Duodenal mucosa (tissue), 2 donors: Measurements from ENCODE around the gene C5orf58.

Experiments used
- H3K27ac ChIP-seq: one replicate; pipeline ENCODE4 v1.7.0; 2013; ENCODE audit warnings: low read depth, low read length
- H3K27me3 ChIP-seq, 2 donors: one replicate each; pipeline ENCODE4 v1.7.0; 2013; ENCODE audit warnings: low read length in 2 of 2, control low read depth in 1 of 2; ENCODE audit not compliant: insufficient read depth in 2 of 2, control insufficient read depth in 1 of 2
- H3K36me3 ChIP-seq, 2 donors: one replicate each; pipeline ENCODE4 v1.7.0; 2013; ENCODE audit warnings: low read length in 2 of 2, control low read depth in 1 of 2; ENCODE audit not compliant: insufficient read depth in 2 of 2, control insufficient read depth in 1 of 2
- H3K4me1 ChIP-seq, 2 donors: one replicate each; pipeline ENCODE4 v1.7.0; 2013; ENCODE audit warnings: low read length in 2 of 2, control low read depth in 1 of 2; ENCODE audit not compliant: insufficient read depth in 2 of 2, control insufficient read depth in 1 of 2
- H3K4me3 ChIP-seq, 2 donors: one replicate each; pipeline ENCODE4 v1.7.0; 2013; ENCODE audit warnings: low read length in 2 of 2, low read depth in 1 of 2
- H3K9ac ChIP-seq, 2 donors: one replicate each; pipeline ENCODE4 v1.7.0; 2013; ENCODE audit warnings: low read length in 2 of 2, low read depth in 1 of 2
- H3K9me3 ChIP-seq, 2 donors: one replicate each; pipeline ENCODE4 v1.7.0; 2013; ENCODE audit warnings: low read length in 2 of 2, control low read depth in 1 of 2; ENCODE audit not compliant: control insufficient read depth in 1 of 2

The C5orf58 gene

GRCh38 chr5:170232786-170233185, at the start of gene C5orf58:
Gene C5orf58 (plus strand): TSS chr5:170232985. CDS start chr5:170234977, 1,992 bp downstream.
- H3K9me3 ChIP-seq = no peaks in the 10 kb centered on the region
- H3K4me1 ChIP-seq = no peaks in the 10 kb centered on the region
- H3K4me3 ChIP-seq = no peak within 1 kb of the TSS
- no peak within 1 kb of the TSS for H3K27ac ChIP-seq
- H3K9ac ChIP-seq = no peak within 1 kb of the TSS
- no peaks in the 10 kb centered on the region for H3K36me3 ChIP-seq
- H3K27me3 ChIP-seq = no peaks in the 10 kb centered on the region

- Histone ChIP-seq H3K9ac (no peak overlapping the region), H3K27ac (no peak overlapping the region), H3K4me1 (no peaks in the 10 kb centered on the region), H3K27me3 (no peaks in the 10 kb centered on the region), H3K36me3 (no peaks in the 10 kb centered on the region), H3K9me3 (no peaks in the 10 kb centered on the region), H3K4me3 (no peak overlapping the region)
Measured at GRCh38 chr5:170183816-170184687, 48.7 kb upstream of the C5orf58 start.

DNA sequence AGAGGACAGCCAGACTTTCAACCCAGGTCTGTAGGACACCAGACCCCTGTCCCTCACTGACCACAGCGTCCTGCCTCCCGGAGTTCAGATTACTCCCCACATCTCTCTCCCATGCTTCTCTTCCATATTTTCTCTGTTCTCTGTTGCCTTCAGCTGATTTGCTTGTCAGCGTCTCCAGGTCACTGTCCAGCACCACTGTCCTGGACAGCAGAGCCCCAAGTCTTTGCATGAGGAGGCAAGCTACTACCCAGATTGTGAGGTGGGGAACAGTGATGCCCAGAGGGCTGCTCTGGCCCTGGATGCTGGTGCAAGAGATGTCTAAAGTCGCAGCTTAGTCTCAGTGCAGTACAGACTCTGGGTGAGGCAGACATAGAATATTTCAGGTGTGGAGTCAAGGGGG, 48.0 kb upstream of the C5orf58 start:
- no peaks in the 10 kb centered on the region for H3K9me3 ChIP-seq
- no peaks in the 10 kb centered on the region for H3K4me1 ChIP-seq
- no peaks in the 10 kb centered on the region for H3K27me3 ChIP-seq
- H3K4me3 ChIP-seq = no peak overlapping the region
- no peaks in the 10 kb centered on the region for H3K36me3 ChIP-seq
- H3K27ac ChIP-seq = no peak overlapping the region
- no peak overlapping the region for H3K9ac ChIP-seq

DNA sequence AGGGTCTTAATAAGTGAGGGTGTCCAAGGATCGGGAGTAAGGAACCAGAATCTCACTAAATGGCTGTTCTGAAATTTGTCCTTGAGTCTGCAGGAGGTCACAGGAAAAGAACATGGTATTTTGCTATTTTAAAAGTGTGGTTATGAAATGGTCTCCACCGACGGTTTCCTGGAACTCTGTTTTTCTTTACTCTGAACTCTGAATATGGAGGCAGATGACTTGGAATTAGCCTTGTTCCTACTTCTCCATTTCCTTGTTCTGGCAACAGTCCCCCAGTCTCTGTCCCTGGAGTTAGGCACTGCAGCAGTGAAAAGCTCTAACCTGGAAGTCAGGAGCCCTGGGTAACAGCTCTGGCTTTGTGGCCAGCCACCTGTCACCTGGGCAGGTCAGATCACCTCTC, 46.6 kb upstream of the C5orf58 start:
- H3K36me3 ChIP-seq = no peaks in the 10 kb centered on the region

GRCh38 chr5:170186856-170187255, 45.9 kb upstream of the C5orf58 start:
- Histone ChIP-seq H3K4me3 (no peak overlapping the region), H3K36me3 (no peaks in the 10 kb centered on the region), H3K9ac (no peak overlapping the region), H3K27me3 (no peaks in the 10 kb centered on the region), H3K9me3 (no peaks in the 10 kb centered on the region), H3K27ac (no peak overlapping the region), H3K4me1 (no peaks in the 10 kb centered on the region)

More for the DNA sequence above, 46.6 kb upstream of the C5orf58 start:
- H3K4me3 ChIP-seq = no peak overlapping the region
- H3K9ac ChIP-seq = no peak overlapping the region
- H3K27ac ChIP-seq = no peak overlapping the region
- H3K4me1 ChIP-seq = no peaks in the 10 kb centered on the region
- H3K27me3 ChIP-seq = no peaks in the 10 kb centered on the region
- H3K9me3 ChIP-seq = no peaks in the 10 kb centered on the region

DNA sequence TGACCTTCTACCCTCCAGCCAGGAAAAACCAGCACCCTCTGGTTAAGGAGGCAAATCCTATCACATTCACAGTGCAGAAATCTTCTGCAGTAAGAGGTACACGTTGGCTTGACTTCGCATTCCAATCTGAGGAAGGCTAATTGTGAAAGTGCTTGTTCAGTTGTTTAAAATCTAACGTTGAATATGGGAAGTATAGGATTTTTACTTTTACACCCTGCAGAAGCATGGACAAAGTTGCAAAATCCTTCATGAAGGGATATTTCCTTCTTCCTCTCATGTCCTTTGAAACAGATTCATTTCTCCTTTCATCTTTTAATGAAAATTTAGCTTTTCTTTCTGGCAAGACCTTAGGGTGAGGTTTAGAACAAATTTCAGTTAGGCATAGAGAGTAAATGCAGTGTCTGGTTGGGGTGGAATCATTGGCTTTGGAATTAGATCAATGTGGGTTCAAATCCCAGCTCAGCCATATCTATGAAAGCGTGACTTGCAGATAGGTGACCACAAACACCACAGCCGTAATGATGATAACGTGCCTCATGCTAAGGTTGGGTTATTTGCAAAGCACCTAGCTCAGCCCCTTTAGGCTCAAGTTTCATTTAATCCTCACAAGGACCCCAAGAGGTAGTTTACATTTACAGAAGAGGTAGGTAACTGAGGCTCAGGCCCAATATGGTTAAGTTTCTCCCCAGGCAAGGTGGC, 42.2 kb upstream of the C5orf58 start:
- no peaks in the 10 kb centered on the region for H3K4me1 ChIP-seq
- no peaks in the 10 kb centered on the region for H3K9me3 ChIP-seq
- no peaks in the 10 kb centered on the region for H3K36me3 ChIP-seq
- no peak overlapping the region for H3K27ac ChIP-seq
- H3K4me3 ChIP-seq = no peak overlapping the region
- no peak overlapping the region for H3K9ac ChIP-seq
- no peaks in the 10 kb centered on the region for H3K27me3 ChIP-seq

DNA sequence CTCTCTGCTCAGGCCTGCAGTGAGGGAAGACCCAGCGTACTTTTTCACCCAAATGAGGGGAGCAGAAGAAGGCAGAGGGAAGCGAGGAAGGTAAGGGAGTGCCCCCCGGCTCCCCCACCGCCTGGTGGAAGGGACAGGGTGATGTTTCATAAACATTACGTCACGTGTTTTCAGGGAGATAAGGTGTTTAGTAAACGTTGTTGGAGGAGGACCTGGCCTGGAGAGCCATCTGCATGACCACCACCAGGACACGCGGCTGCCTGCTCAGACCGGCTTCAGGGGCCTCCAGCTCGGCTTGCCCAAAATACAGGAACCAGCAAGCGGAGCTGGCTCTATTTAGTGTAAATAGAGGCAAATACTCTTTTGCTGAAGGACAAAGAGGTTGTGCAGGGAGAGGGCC, 40.0 kb upstream of the C5orf58 start:
- Histone ChIP-seq H3K9me3 (no peaks in the 10 kb centered on the region), H3K27ac (no peak overlapping the region), H3K27me3 (no peaks in the 10 kb centered on the region), H3K4me3 (no peak overlapping the region), H3K9ac (no peak overlapping the region), H3K4me1 (no peaks in the 10 kb centered on the region), H3K36me3 (no peaks in the 10 kb centered on the region)

DNA sequence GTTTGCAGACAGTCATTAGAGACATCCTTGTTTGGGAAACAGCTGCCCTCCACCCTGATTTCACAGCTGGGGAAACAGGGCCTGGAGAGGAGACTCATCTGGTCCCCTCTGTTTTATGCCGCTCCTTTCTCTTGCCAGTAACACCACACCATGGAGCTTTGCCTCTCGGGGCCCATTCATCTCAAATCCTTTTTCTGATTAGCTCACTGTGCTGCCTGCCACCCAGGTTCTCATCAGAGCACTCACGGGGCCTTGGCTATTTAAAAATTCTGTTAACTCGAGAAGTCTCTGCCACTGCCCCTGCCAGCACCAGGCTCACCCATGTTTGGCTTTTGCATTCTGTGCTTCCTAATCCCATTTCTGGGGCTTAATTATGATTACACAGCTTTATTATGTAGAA, 36.8 kb upstream of the C5orf58 start:
- H3K9me3 ChIP-seq = no peaks in the 10 kb centered on the region
- H3K4me1 ChIP-seq = no peaks in the 10 kb centered on the region
- no peak overlapping the region for H3K27ac ChIP-seq
- H3K9ac ChIP-seq = no peak overlapping the region
- no peak overlapping the region for H3K4me3 ChIP-seq
- no peaks in the 10 kb centered on the region for H3K27me3 ChIP-seq
- H3K36me3 ChIP-seq = no peaks in the 10 kb centered on the region

- no peaks in the 10 kb centered on the region for H3K9me3 ChIP-seq
- H3K9ac ChIP-seq = no peak overlapping the region
- no peaks in the 10 kb centered on the region for H3K27me3 ChIP-seq
- H3K4me3 ChIP-seq = no peak overlapping the region
- no peak overlapping the region for H3K27ac ChIP-seq
- no peaks in the 10 kb centered on the region for H3K36me3 ChIP-seq
- H3K4me1 ChIP-seq = no peaks in the 10 kb centered on the region
Measured at GRCh38 chr5:170200876-170201275, 31.9 kb upstream of the C5orf58 start.

- Histone ChIP-seq H3K9me3 (no peaks in the 10 kb centered on the region), H3K4me1 (no peaks in the 10 kb centered on the region), H3K27me3 (no peaks in the 10 kb centered on the region), H3K4me3 (no peak overlapping the region), H3K9ac (no peak overlapping the region), H3K27ac (no peak overlapping the region), H3K36me3 (no peaks in the 10 kb centered on the region)
Measured at GRCh38 chr5:170201311-170201710, 31.5 kb upstream of the C5orf58 start.
